Suprapubic skin (tissue), 4 donors: ENCODE measurements around the gene ST8SIA5.

Experiments used
- CTCF ChIP-seq, 2 donors: fragments of 200-600 bp in 1 of 2; fragments of 450-650 bp in 1 of 2; sonication (generic) in 1 of 2; IDR thresholded peaks; one replicate each; pipeline ENCODE4 v1.5.1; 2016 to 2019; ENCODE audit warnings: antibody characterized with exemption in 2 of 2, mild to moderate bottlenecking in 1 of 2, moderate library complexity in 1 of 2
- EP300 ChIP-seq: sonication (generic); formaldehyde crosslinking; IDR thresholded peaks from one replicate; pipeline ENCODE4 v1.6.1; 2017; ENCODE audit warnings: antibody characterized with exemption
- POLR2A ChIP-seq, 2 donors: fragments of 450-650 bp; IDR thresholded peaks; one replicate each; pipeline ENCODE4 v1.6.1; 2017; ENCODE audit warnings: antibody characterized with exemption in 2 of 2, mild to moderate bottlenecking in 2 of 2, moderate library complexity in 2 of 2
- POLR2AphosphoS5 ChIP-seq, 3 donors: sonication (generic); formaldehyde crosslinking; IDR thresholded peaks; one replicate each; pipeline ENCODE4 v1.6.1; 2017; ENCODE audit warnings: antibody characterized with exemption in 3 of 3

GRCh38 chr18:46725310-46725709, 31.5 kb downstream of the ST8SIA5 start:
- TF ChIP-seq POLR2AphosphoS5 (IDR thresholded peaks at IDR 0.05) (no peak), EP300 (no peak), POLR2A (IDR thresholded peaks at IDR 0.05) (no peak), CTCF (IDR thresholded peaks at IDR 0.05) (no peak)
